ENCODE data around the gene VGLL1.
A peak's percentile ranks its signal among the peaks of the same experiment; 100 is the strongest.

The VGLL1 gene

DNA sequence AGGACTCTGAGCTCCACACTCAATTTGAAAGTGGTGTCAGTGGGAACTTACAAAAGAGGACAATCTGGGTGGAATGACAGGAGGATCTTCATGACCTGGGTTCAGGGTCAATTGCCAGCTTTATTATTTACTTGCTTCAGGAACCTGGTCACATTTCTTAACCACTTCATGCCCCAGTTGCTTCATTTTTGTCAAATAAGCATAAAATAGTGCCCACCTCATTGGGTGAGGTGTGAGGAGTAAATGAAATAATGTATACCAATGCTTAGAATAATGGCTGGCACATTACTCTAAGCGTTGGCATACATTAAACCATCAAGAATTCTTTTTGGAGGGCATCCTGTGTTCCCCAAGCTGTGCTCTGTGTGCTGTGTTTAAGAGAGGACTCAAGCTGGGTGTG lies 19.4 kb downstream of the VGLL1 start:
- no peak for DNase-seq (ENCODE audit: low spot score)

DNA sequence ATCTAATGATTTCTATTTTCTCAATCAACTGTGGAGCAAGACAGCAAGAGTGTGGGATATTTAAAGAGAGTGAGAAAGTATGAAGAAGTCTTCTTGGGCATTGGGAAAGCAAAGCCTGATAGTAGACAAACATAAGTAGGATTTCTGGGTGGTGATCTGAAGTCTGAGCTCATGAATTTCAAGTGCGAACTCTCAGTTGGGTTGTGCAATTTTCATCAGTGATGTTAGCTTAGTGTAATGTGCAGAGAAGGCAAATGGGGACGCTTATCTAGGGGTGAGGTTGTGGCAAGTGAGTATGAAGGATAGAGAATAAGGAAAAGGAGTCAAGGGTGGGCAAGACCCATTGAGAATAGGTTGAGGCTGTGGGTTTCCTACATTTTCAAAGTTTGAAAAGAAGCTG lies 23.7 kb downstream of the VGLL1 start:
- no peak for DNase-seq (ENCODE audit: low spot score)

DNA sequence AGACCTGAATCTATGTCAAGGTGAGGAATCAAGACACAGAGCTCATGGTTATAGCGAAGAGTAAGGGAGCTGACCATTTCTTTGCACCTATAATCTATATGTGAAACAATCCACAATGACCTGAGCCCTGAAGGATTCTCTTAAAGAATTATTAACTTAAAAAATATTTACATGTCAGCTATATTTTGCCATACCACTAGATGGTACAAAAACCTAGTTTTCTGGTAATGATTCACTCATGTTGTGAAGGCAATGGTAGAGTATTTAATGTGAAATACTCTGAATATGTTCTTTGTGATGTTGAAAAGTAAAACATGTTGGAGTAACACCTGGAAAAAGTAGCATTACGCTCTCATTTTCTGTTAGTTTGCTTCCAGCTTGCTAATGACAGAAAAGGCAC lies 40.0 kb downstream of the VGLL1 start:
- peak; percentile 20 for DNase-seq (ENCODE audit: low spot score)

DNA sequence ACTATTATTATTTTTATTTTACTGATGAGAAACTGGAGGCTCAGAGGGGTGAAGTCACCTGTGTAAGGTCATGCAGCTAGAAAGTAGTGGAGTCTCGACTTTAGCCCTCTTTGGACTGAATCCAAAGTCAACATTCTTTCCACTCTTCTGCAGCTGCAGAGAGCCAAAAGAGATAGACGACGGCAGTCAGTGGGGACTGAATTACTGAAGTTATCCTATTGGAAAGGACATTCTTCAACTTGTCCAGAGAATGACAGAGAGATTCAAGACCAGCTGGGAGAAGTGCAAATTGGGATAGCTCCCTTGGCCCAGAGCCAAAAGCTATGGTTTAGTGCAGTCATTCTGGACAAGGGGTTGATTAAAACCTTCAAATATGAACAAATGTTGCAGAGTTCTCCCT lies 42.5 kb downstream of the VGLL1 start:
- no peak for DNase-seq (ENCODE audit: low spot score)

DNA sequence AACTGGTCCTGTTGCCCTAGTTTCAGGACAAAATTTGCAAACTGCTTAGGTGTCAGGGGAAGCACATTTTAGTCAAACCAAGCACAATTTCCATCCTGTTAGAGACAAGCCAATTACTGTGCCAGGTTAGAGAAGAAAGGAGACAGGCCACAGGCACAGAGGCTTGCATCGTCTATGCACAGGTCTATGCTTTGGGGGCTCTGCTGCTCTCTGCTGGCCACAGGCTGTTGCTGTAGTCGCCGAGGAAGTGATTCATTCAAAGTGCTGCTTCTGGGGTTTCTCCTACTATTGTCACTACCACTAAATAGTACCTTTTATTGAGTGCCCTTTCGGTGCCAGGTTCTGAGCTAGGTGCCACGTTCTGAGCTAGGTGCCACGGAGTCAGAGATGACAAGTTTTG lies 45.5 kb downstream of the VGLL1 start:
- peak; percentile 79 for DNase-seq (ENCODE audit: low spot score)

DNA sequence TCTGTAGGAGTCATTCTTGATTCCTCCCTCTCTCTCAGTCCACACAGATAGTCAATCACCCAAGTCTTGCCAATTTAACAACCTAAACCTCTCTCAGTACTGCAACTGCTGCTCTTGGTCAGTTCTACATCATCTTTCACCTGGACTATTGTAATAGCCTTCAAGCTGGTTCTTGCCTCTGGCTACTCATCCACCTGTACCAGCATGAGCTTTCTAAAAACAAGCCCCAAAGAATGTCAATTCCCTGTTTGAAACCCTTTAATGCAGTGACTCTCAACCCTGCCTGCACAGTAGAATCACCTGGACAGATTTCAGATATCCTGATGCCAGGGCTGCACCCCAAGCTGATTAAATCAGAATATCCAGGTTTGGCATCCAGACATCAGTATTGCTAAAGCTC lies 48.3 kb downstream of the VGLL1 start:
- no peak for DNase-seq (ENCODE audit: low spot score)

DNA sequence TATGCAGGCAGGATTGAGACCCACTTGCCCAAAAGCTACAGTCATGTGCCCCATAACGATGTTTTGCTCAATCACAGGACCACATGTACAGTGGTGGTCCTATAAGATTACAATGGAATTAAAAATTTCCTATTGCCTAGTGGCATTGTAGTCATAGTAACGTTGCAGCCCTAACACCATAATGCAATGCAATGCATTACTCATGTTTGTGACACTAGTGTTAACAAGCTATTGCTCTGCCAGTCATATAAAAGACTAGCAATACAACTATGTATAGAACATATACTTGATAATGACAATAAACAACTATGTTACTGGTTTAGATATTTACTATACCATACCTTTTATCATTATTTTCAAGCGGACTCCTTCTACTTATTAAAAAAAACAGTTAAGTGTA lies 50.6 kb downstream of the VGLL1 start:
- no peak for DNase-seq (ENCODE audit: low spot score)

DNA sequence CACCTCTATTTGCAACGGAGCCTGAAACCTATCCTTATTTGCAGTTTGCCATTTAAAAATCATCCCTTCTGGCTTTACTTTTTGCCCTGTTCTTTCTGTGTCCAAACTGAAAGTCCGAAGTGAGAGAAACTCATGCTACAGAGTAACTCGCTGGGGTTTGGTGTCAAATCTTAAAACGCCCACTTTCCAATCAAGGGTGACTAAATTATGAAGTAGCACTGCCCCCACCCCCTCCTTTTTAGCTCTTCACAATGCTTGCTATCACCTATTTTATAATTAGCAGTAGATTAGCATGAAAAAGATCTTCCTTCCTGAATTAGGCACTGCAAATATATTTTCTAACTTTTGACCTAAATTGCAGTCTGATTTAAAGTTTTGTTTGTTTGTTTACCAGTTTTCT lies 52.5 kb downstream of the VGLL1 start:
- no peak for DNase-seq (ENCODE audit: low spot score)

DNA sequence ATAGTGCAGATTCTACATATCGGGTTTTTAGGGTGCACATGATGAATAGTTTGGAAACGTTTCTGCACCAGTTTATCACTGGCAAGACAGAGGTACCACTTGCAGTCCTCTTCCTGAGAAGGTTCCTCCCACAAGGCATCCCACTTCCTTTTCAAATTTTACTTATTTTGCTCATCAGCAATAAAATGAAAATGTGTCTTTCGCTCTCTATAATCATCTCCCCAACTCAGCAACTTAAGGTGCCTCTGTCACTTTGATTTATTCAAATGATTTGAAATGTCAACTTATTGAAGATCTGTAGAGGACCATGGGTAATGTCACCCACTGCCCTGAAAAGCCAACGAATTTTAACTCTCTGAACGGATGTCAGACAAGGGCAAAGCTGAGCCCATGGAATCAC lies 53.2 kb downstream of the VGLL1 start:
- no peak for DNase-seq (ENCODE audit: low spot score)

DNA sequence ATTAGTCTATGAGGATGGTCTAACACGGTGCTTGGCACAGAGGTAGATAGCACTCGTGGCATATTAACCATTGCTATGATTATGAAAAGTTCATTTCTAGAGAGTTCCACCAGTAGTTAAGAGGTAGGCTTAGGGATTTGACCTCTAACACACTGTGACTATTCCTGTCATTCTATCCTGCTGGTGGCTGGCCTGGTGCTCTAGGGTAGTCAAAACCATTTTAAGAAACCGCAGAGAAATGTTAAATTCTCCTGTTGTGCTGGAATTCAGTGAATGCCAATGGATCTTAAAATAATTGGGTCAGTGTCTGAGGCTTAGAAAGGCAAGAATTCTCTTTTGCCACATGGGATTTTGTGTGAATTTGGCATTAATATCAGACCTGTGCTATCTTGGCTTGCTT lies 53.9 kb downstream of the VGLL1 start:
- no peak for DNase-seq (ENCODE audit: low spot score)

DNA sequence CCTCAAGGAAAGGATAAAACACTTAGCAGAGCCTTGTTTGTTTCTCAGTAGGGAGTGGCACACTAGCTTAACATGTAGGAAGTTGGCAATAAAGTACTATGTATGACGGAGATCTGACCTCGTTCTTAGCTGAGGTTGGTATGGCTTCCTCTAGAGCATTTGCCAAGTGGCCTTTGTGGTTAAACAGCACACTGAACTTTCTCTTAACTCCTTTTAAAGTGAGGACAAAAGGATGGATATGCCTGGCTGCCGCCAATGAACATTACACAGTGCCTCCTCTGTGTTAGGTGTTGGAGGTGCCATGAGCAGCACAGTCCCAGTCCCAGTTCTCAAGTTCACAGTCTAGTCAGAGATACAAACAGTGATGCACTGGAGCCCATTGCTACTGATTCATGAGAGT lies 54.4 kb downstream of the VGLL1 start:
- no peak for DNase-seq (ENCODE audit: low spot score)

DNA sequence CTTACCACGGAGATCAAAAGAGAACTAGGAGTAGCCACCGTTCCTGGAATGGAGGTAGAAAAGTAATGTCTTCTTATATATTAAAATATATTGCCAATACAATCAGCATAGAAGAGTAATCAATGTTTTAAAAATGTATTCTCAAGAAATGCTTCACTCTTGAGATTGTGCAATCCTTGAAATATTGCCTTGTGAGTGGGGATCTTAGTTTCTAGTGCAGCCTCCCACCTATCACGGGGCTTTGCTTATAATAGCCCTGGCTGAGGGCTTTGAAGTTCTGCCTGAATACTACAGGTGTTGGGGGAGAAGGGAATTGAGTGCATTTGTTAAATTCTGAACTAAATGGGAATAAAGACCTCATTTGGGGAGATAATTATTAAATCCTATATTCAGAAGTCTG lies 55.5 kb downstream of the VGLL1 start:
- DNase-seq (ENCODE audit: low spot score): no peak

DNA sequence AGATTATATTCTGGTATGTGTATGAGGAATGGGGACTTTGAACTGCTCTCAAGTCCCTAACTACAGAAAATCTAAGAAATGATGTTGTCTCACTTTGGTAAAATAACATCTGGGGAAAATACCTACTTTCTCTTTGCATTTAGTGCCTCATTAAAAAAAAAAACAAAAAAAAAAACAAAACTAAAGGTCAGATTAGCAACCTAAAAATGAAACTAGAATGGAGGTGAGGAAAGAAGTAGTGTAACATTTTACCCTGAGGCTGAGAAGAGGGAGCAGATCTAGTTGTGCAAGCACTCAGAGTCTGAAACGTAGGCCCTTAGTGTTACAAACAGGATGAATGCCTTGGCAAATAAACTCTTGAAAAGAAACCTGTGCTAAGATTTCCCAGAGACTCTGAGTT lies 56.0 kb downstream of the VGLL1 start:
- no peak for DNase-seq (ENCODE audit: low spot score)

DNA sequence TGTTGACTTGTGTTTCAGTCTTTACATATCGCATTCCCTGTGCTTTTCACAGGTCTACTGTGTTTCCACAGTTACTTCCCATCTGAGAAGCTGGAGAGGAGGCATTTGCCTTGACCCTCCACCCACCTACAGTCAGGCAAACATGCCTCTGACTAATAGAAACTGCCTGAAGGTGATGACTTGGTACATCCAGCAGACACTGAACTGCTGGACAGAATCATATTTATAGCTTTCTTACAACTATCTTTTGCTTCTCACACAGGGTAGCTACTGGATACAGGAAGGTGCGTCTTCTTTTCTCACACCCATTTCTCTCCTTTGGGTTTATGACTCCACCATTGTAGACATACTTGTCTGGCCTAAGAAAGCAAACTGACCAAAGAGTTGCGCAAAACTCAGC lies 58.0 kb downstream of the VGLL1 start:
- DNase-seq (ENCODE audit: low spot score): no peak

DNA sequence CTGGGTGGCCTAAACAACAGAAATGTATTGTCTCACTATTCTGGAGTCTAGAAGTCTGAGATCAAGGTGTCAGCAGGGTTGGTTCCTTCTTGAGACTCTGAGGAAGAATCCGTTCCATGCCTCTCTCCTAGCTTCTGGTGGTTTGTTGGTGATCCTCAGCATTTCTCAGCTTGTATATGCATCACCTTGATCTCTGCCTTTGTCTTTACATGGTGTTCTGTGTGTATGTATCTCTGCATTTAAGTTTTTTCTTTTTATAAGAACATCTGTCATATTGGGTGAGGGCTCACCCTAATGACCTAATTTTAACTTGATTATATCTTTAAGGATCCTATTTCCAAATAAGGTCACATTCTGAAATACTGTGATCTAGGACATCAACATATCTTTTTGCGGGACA lies 65.3 kb downstream of the VGLL1 start:
- DNase-seq (ENCODE audit: low spot score): no peak

DNA sequence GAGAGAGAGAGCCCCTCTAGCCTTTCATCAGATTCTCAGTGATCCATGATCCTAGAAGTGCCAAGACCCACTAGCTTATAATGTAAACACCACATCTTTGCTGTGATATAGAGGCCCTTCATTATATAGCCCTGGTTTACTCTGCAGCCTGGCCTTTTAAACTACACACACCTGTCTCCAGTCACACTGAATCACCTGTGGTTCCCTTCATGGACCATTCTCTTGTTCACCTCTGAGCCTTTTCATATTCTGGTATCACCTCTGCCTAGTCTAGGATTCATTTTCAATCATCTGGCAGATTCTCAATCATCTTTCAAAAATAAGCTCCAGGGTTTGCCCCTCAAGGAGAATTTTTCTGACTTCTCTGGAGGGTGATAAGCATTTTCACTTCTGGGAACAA lies 65.9 kb downstream of the VGLL1 start:
- no peak for DNase-seq (ENCODE audit: low spot score)

DNA sequence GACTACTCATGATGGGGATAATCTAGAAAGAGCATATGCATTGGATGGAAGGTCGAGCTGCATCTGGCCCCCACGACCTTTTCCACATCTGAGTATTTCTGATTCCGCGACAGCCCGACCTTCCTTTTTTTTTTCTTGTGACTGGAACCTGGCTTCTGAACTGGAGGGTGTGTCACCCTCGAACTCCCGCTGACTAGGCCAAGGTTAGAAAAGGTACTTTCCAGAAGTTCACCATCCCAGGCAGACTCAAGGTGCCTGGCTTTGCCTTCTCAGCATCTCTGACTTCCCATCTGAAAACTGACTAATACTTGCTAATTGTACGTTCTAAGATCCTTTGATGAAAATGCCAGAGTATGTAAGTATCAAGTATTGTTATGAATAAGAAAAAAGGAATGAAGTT lies 66.6 kb downstream of the VGLL1 start:
- DNase-seq (ENCODE audit: low spot score): no peak

DNA sequence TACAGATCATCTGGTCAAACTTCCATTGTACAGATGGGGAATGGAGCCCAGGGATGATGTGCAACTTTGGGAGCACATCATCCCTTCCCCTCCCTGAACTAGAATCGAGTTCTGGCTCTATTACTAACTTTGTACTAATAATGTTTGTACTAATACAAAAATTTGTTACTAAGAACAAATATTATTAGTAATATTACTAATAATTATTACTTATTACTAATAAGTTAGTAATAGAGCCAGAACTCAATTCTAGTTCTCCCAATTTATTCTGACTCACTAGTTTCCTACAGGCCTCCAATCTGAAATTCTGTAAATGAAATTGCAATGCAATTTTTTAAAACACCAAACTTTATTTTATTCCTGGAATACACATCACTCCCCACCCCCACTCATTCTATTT lies 68.0 kb downstream of the VGLL1 start:
- DNase-seq (ENCODE audit: low spot score): no peak
